HK-2 (cell line): ENCODE measurements around the gene PIKFYVE.
"Not testable (repeated sequence)": the region's sequence is repeated elsewhere in the genome, so short reads cannot be mapped to it uniquely, and the experiment has no call there.

Experiments
- DNase-seq: peaks from one replicate; pipeline ENCODE4 v3.0.0-alpha.2; 2018; ENCODE audit not compliant: unreplicated experiment

PIKFYVE gene

GRCh38 chr2:208297961-208298360 is 31.9 kb downstream of the PIKFYVE start:
- no peak for DNase-seq

GRCh38 chr2:208300847-208301618 is 35.0 kb downstream of the PIKFYVE start:
- no peak for DNase-seq

DNA sequence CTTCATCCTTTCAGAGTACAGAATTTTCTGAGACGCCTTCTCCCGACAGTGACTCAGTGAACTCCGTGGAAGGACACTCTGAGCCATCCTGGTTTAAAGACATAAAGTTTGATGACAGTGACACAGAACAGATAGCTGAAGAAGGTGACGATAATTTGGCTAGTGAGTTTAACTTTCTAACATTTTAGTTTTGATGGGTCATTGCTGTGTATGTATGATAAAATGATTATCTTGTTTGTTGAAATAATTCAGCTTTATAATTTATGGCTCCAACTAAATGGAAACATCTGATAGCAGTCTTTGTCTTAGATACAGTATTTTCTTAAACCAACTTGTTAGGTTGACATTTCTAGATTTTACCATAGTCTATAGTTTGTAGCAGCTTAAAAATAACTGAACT is 38.1 kb downstream of the PIKFYVE start:
- no peak for DNase-seq

- DNase-seq, result no peak
Measured at GRCh38 chr2:208304695-208305094, 38.6 kb downstream of the PIKFYVE start.

DNA sequence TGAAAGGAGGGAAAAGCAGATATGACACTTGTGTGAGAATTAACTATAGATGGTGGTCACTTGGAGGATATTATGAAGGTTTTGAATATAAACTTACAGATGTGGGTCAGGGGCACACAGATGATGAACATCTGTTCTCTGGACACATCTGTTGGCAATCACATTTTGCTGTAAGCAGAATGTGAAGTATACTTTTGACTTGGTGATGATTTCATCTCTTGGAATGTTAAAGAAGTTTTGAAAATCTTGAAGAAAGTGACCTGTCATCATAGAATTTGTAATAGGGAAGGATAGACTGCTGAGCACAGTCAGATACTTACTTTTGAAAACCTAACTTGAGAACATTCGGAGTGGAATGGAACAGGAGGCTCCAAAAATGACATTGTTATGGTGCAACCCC is 40.2 kb downstream of the PIKFYVE start:
- no peak for DNase-seq

- DNase-seq, result no peak
Measured at GRCh38 chr2:208311321-208311720, 45.3 kb downstream of the PIKFYVE start.

- DNase-seq, result no peak
Measured at GRCh38 chr2:208311954-208312353, 45.9 kb downstream of the PIKFYVE start.

DNA sequence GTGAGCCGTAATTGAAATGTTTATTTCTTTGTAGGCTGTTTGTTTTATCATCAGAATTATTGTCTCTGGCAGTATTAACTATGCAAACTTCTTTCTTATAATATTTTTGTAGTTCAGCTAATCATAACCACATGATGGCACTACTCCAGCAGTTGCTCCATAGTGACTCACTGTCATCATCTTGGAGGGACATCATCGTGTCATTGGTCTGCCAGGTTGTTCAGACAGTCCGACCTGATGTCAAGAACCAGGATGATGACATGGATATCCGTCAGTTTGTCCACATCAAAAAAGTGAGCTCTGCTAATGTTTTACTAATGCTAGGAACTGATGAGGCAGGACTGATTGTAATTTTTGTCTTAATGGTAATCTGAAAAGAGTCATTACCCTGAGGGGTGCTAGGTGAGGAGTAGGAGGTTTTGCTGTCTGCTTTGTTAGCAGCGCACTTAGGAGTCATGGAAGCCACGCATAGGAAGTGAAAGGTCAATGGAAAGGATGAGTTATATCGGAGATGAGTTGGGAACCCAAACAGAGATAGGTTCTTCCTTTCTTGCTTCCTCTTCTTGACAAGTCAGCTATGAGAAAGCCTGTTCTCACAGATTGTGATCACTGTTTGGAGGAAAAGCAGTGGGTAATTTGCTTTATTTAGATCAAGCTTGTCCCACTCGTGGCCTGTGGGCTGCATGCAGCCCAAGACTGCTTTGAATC is 49.2 kb downstream of the PIKFYVE start:
- no peak for DNase-seq

GRCh38 chr2:208318127-208318526 is 52.1 kb downstream of the PIKFYVE start:
- no peak for DNase-seq

DNA sequence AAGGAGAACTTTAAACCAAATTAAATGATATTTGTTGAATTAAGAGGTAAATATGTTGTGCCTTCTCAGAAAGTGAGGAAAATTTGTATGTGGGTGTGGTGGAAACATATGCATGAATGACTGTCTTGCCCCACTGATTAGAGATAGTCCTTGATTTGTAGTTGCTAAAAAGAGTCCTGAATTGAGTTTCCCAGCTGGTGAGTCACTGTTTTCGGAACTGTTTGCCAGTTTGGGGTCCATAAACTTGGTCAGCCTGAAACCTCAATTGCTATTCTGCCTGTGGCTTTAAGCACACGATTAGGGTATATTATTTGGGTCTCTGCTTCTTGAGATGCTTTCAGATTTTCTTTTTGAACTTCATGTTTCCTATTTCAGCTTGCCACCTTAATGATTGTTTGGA is 53.3 kb downstream of the PIKFYVE start:
- DNase-seq, result no peak

GRCh38 chr2:208320686-208321085 is 54.6 kb downstream of the PIKFYVE start:
- no peak for DNase-seq

GRCh38 chr2:208326016-208326415 is 60.0 kb downstream of the PIKFYVE start:
- DNase-seq, result no peak

DNA sequence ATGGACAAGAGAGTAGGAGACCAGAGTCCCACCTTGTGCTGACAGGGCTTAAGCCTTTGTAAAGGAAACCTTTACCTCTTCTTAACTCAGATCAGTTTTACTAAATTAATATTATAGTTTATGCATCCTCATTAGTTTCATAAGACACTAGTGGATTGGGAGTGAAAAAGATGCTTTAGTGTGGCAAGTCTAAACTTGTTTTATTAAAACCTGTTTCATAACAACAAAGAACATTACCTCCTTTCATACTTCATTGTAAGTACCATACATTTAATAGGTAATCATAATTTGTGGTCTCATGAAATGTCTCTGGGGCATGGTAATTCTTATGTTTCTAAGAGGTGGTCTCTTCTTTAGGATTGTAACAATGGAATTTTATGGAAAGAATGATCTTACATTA is 63.4 kb downstream of the PIKFYVE start:
- no peak for DNase-seq

- no peak for DNase-seq
Measured at GRCh38 chr2:208334230-208334629, 68.2 kb downstream of the PIKFYVE start.

GRCh38 chr2:208346756-208347155 is 80.7 kb downstream of the PIKFYVE start:
- no peak for DNase-seq

DNA sequence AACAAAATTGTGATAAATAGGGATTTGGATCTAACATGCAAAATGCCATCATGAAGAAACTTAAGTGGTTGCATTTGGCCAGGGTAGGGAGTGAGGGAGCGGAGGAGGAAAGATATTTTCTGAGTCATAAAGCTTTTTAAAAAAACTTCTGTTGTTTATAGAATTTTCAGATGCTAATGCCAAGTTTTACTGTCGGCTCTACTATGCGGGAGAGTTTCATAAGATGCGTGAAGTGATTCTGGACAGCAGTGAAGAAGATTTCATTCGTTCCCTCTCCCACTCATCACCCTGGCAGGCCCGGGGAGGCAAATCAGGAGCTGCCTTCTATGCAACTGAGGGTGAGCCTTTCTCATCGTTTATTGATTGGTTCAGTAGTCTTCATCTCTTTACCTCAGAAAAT is 84.6 kb downstream of the PIKFYVE start:
- no peak for DNase-seq

- no peak for DNase-seq
Measured at GRCh38 chr2:208352644-208353567, 86.9 kb downstream of the PIKFYVE start.

GRCh38 chr2:208354964-208355381 is 88.9 kb downstream of the PIKFYVE start:
- no peak for DNase-seq

GRCh38 chr2:208356420-208356819 is 90.4 kb downstream of the PIKFYVE start:
- DNase-seq, result not testable (repeated sequence)

DNA sequence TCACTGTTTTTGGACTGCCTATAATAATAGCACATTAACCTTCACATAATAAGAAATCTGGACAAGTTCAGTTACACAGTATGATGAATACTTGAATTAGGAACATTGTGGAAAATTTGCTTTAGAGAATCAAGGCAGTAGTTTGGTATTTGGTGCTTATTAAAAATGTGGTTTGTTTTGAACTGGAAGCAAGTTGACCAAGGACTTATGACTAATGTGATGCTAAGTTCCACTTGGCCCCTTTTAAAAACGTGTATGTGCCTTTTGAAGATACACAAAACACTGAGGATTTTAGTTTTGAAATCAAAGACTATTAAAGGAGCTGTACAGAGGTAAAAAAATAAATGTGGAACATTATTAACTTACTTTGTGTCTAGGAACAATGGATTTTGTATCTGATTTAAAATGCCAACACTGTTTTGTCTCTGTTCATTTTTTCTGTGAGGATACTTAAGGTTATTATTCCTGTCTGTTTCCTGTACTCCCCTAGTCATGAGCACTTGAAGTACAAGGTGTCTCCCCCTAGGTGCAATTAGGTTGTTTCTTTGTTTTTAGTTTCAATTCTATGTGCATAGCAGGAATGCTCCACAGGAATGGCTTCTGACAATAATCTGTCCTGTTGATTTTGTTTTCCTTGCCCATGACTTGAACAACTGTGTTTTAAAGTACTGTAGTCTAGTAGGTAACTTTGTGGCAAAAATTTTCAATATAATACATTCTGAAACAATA is 91.0 kb downstream of the PIKFYVE start:
- DNase-seq, result no peak

DNA sequence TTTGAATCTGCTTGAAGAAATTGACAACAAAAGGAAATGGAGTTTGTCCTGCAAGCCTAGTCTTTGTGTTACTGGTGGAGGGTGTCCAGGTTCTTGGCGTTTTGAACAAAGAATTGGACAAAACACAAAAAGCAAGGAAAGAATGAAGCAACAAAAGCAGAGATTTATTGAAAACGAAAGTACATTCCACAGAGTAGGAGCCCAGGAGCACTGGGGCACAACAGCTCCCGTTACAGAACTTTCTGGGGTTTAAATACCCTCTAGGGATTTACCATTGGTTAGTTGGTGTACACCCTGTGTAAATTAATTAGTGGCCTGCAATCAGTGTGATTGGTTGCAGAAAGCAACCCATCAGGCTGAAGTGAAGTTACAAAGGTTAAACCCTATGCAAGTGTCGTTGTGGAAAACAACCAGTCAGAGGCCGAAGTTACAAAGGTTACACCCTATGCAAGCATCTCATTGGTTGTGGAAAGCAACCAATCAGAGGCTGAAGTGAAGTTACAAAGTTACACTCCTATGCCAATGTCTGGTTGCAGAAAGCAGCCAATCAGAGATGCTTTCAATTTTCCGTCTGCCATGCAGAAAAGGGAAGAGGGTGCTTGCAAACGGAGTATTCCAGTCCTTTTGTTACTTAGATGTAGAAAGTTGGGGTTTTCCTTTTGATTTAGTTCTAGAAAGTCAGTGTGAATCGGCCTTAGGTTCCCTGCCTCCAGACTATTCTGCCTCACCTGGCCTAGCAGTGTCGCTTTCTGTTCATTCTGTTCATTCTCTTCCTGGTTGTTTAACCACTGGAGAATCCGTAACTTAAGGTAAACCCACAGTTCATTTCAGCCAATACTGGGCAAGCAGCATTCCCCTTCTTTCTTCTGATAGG is 92.9 kb downstream of the PIKFYVE start:
- DNase-seq, result no peak
